Mesendoderm (in vitro differentiated cells): ENCODE measurements around the gene ASTN2.

Experiments
- DNase-seq: peaks from one replicate; pipeline ENCODE4 v3.0.0; 2013
- H2AK5ac ChIP-seq: 2 replicates; pipeline ENCODE4 v1.6.1; 2013; ENCODE audit warnings: low read length, inconsistent platforms
- H2BK120ac ChIP-seq: 2 replicates; pipeline ENCODE4 v1.6.1; 2013; ENCODE audit warnings: low read depth, mild to moderate bottlenecking, low read length, moderate library complexity, mixed read lengths
- H2BK15ac ChIP-seq: replicated peaks from 2 replicates; pipeline ENCODE4 v1.6.1; 2013; ENCODE audit warnings: low read depth, mild to moderate bottlenecking, moderate library complexity
- H2BK5ac ChIP-seq: 2 replicates; pipeline ENCODE4 v1.6.1; 2013; ENCODE audit warnings: low read length, inconsistent platforms
- H3K18ac ChIP-seq: 2 replicates; pipeline ENCODE4 v1.6.1; 2013; ENCODE audit warnings: mild to moderate bottlenecking, low read length, mixed read lengths
- H3K23ac ChIP-seq: one replicate; pipeline ENCODE4 v1.6.1; 2013; ENCODE audit warnings: low read length
- H3K27ac ChIP-seq: 2 replicates; pipeline ENCODE4 v1.5.1; 2013; ENCODE audit warnings: low read depth, mild to moderate bottlenecking, inconsistent platforms, low read length, moderate library complexity
- H3K27me3 ChIP-seq: 2 replicates; pipeline ENCODE4 v1.6.1; 2013; ENCODE audit warnings: low read length, control low read depth, mild to moderate bottlenecking, inconsistent platforms; ENCODE audit not compliant: insufficient read depth, poor library complexity
- H3K36me3 ChIP-seq: 2 replicates; pipeline ENCODE4 v1.6.1; 2013; ENCODE audit warnings: low read length, inconsistent platforms; ENCODE audit not compliant: control insufficient read depth, insufficient read depth
- H3K4ac ChIP-seq: one replicate; pipeline ENCODE4 v1.6.1; 2013; ENCODE audit warnings: low read depth, mild to moderate bottlenecking, low read length, moderate library complexity
- H3K4me1 ChIP-seq: 2 replicates; pipeline ENCODE4 v1.6.1; 2013; ENCODE audit warnings: low read depth, low read length, inconsistent platforms; ENCODE audit not compliant: control insufficient read depth
- H3K4me2 ChIP-seq: 2 replicates; pipeline ENCODE4 v1.6.1; 2013; ENCODE audit warnings: low read length
- H3K4me3 ChIP-seq: 2 replicates; pipeline ENCODE4 v1.5.1; 2013; ENCODE audit warnings: mild to moderate bottlenecking, low read length
- H3K56ac ChIP-seq: one replicate; pipeline ENCODE4 v1.6.1; 2013; ENCODE audit warnings: low read length
- H3K79me1 ChIP-seq: 2 replicates; pipeline ENCODE4 v1.6.1; 2013; ENCODE audit warnings: low read length, inconsistent platforms
- H3K79me2 ChIP-seq: 2 replicates; pipeline ENCODE4 v1.6.1; 2013; ENCODE audit warnings: mild to moderate bottlenecking, low read length; ENCODE audit not compliant: control insufficient read depth, insufficient read depth
- H3K9ac ChIP-seq: 2 replicates; pipeline ENCODE4 v1.6.1; 2013; ENCODE audit warnings: low read length, inconsistent platforms
- H4K5ac ChIP-seq: one replicate; pipeline ENCODE4 v1.6.1; 2013; ENCODE audit warnings: low read length
- H4K8ac ChIP-seq: one replicate; pipeline ENCODE4 v1.6.1; 2013; ENCODE audit warnings: low read depth, mild to moderate bottlenecking, control low read depth, low read length, moderate library complexity
- WGBS: extraction: QIAGEN DNeasy Blood & Tissue Kit; methylation state at CpG from one replicate; pipeline ENCODE4 v1.1.7; 2013; ENCODE audit warnings: low lambda C conversion rate, missing lambda C conversion rate; ENCODE audit not compliant: insufficient coverage; ENCODE audit errors: extremely low coverage; 5-methylcytosine and 5-hydroxymethylcytosine counted together

ASTN2 gene

GRCh38 chr9:116623715-116624114 is 791.1 kb downstream of the ASTN2 start:
- no peak overlapping the region for H4K5ac ChIP-seq

GRCh38 chr9:116617389-116617788 is 797.5 kb downstream of the ASTN2 start:
- no peak overlapping the region for H3K4me3 ChIP-seq

More at GRCh38 chr9:116623715-116624114, 791.1 kb downstream of the ASTN2 start:
- no CpG with 5 or more reads among the region's 4 CpGs for WGBS
- no peak overlapping the region for H3K56ac ChIP-seq
- no peak overlapping the region for H3K4me3 ChIP-seq
- no peak overlapping the region for H2AK5ac ChIP-seq
- H2BK120ac ChIP-seq: no peak overlapping the region
- H2BK15ac ChIP-seq: no peak overlapping the region
- H3K9ac ChIP-seq: no peak overlapping the region
- H3K79me1 ChIP-seq: no peaks in the 10 kb centered on the region
- H3K4me1 ChIP-seq: no peaks in the 10 kb centered on the region
- H3K27me3 ChIP-seq: no peaks in the 10 kb centered on the region
- no peak overlapping the region for H3K18ac ChIP-seq
- no peak for DNase-seq
- no peak overlapping the region for H3K27ac ChIP-seq
- H2BK5ac ChIP-seq: no peak overlapping the region
- no peaks in the 10 kb centered on the region for H3K36me3 ChIP-seq
- no peak overlapping the region for H3K23ac ChIP-seq
- H4K8ac ChIP-seq: no peak overlapping the region
- no peak overlapping the region for H3K4ac ChIP-seq
- no peaks in the 10 kb centered on the region for H3K79me2 ChIP-seq
- no peak overlapping the region for H3K4me2 ChIP-seq

GRCh38 chr9:116616304-116616914 is 798.4 kb downstream of the ASTN2 start:
- Histone ChIP-seq H3K23ac (no peak overlapping the region), H3K27me3 (no peaks in the 10 kb centered on the region), H3K4me1 (no peaks in the 10 kb centered on the region), H3K79me1 (no peaks in the 10 kb centered on the region), H2BK5ac (no peak overlapping the region), H3K56ac (no peak overlapping the region), H4K5ac (no peak overlapping the region), H3K79me2 (no peaks in the 10 kb centered on the region), H3K9ac (no peak overlapping the region), H2AK5ac (no peak overlapping the region), H3K18ac (no peak overlapping the region), H3K4ac (no peak overlapping the region), H2BK15ac (no peak overlapping the region), H3K36me3 (no peaks in the 10 kb centered on the region), H4K8ac (no peak overlapping the region), H3K4me2 (no peak overlapping the region), H3K27ac (no peak overlapping the region), H3K4me3 (no peak overlapping the region), H2BK120ac (no peak overlapping the region)
- no CpG with 5 or more reads among the region's 5 CpGs for WGBS
- no peak for DNase-seq

More at GRCh38 chr9:116617389-116617788, 797.5 kb downstream of the ASTN2 start:
- H3K4me2 ChIP-seq: no peak overlapping the region
- H3K56ac ChIP-seq: no peak overlapping the region
- H3K36me3 ChIP-seq: no peaks in the 10 kb centered on the region
- no peaks in the 10 kb centered on the region for H3K79me1 ChIP-seq
- H2BK120ac ChIP-seq: no peak overlapping the region
- WGBS: no CpG with 5 or more reads among the region's 3 CpGs
- no peak for DNase-seq
- no peak overlapping the region for H2BK5ac ChIP-seq
- H2BK15ac ChIP-seq: no peak overlapping the region
- no peak overlapping the region for H3K4ac ChIP-seq
- no peak overlapping the region for H3K18ac ChIP-seq
- H3K23ac ChIP-seq: no peak overlapping the region
- H3K27ac ChIP-seq: no peak overlapping the region
- no peaks in the 10 kb centered on the region for H3K79me2 ChIP-seq
- no peaks in the 10 kb centered on the region for H3K4me1 ChIP-seq
- H4K5ac ChIP-seq: no peak overlapping the region
- H3K9ac ChIP-seq: no peak overlapping the region
- H4K8ac ChIP-seq: no peak overlapping the region
- no peak overlapping the region for H2AK5ac ChIP-seq
- H3K27me3 ChIP-seq: no peaks in the 10 kb centered on the region

- Histone ChIP-seq H3K4ac (no peak overlapping the region), H3K36me3 (no peaks in the 10 kb centered on the region), H3K27me3 (no peaks in the 10 kb centered on the region), H4K5ac (no peak overlapping the region), H4K8ac (no peak overlapping the region), H3K56ac (no peak overlapping the region), H3K27ac (no peak overlapping the region), H3K79me2 (no peaks in the 10 kb centered on the region), H3K4me1 (no peaks in the 10 kb centered on the region), H2BK120ac (no peak overlapping the region), H3K4me3 (no peak overlapping the region), H3K9ac (no peak overlapping the region), H3K23ac (no peak overlapping the region), H3K79me1 (no peaks in the 10 kb centered on the region), H2BK15ac (no peak overlapping the region), H3K18ac (no peak overlapping the region), H2BK5ac (no peak overlapping the region), H3K4me2 (no peak overlapping the region), H2AK5ac (no peak overlapping the region)
- no peak for DNase-seq
- no CpG with 5 or more reads among the region's 1 CpG for WGBS
Observed at GRCh38 chr9:116608064-116608463, 806.8 kb downstream of the ASTN2 start.

- no peaks in the 10 kb centered on the region for H3K79me2 ChIP-seq
- no peak overlapping the region for H2BK120ac ChIP-seq
- H3K4me1 ChIP-seq: no peaks in the 10 kb centered on the region
- WGBS: no CpG with 5 or more reads among the region's 10 CpGs
- H3K4me2 ChIP-seq: no peak overlapping the region
- H3K4ac ChIP-seq: no peak overlapping the region
- no peak overlapping the region for H3K18ac ChIP-seq
- H3K56ac ChIP-seq: no peak overlapping the region
- no peak overlapping the region for H3K23ac ChIP-seq
- no peaks in the 10 kb centered on the region for H3K36me3 ChIP-seq
- H4K5ac ChIP-seq: no peak overlapping the region
- H2AK5ac ChIP-seq: no peak overlapping the region
- no peak overlapping the region for H3K4me3 ChIP-seq
- no peak overlapping the region for H3K9ac ChIP-seq
- DNase-seq: no peak
- H3K79me1 ChIP-seq: no peaks in the 10 kb centered on the region
- no peak overlapping the region for H2BK15ac ChIP-seq
- no peak overlapping the region for H2BK5ac ChIP-seq
- H3K27me3 ChIP-seq: no peaks in the 10 kb centered on the region
- H4K8ac ChIP-seq: no peak overlapping the region
- no peak overlapping the region for H3K27ac ChIP-seq
Observed at GRCh38 chr9:116605904-116606341, 808.9 kb downstream of the ASTN2 start.

DNA sequence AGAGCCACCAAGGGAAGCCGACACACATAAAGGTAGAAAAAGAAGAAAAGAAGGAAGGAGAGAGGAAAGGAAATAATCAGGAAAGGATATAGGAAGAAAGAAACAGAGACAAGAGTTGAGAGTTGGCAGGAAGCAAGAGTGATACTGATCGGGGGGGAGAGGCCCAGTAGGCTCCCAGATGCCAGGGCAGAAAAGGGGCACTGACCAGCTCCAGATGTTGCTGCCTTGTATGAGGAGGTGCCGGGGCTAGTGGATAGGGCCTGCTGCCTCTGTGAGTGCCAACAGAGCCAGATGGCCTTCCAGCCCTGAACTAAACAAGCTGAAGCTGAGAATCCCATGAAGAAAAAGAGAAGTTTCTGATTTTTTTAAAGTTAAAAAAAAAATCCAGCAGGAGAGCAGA is 809.8 kb downstream of the ASTN2 start:
- H3K4ac ChIP-seq: no peak overlapping the region
- no peak overlapping the region for H3K9ac ChIP-seq
- H2BK15ac ChIP-seq: no peak overlapping the region
- no peak for DNase-seq
- no peak overlapping the region for H3K23ac ChIP-seq
- no peaks in the 10 kb centered on the region for H3K4me1 ChIP-seq
- no peaks in the 10 kb centered on the region for H3K27me3 ChIP-seq
- H3K79me2 ChIP-seq: no peaks in the 10 kb centered on the region
- H3K56ac ChIP-seq: no peak overlapping the region
- no peak overlapping the region for H3K27ac ChIP-seq
- H3K4me3 ChIP-seq: no peak overlapping the region
- no peak overlapping the region for H2BK120ac ChIP-seq
- no peak overlapping the region for H3K4me2 ChIP-seq
- no peak overlapping the region for H4K8ac ChIP-seq
- H3K79me1 ChIP-seq: no peaks in the 10 kb centered on the region
- H3K18ac ChIP-seq: no peak overlapping the region
- no peaks in the 10 kb centered on the region for H3K36me3 ChIP-seq
- H4K5ac ChIP-seq: no peak overlapping the region
- WGBS: no CpG with 5 or more reads among the region's 3 CpGs
- H2AK5ac ChIP-seq: no peak overlapping the region
- no peak overlapping the region for H2BK5ac ChIP-seq
